ENCODE measurements around the gene EEFSEC. TPM values are rescaled to one million over a fixed set of nuclear protein-coding genes. Genes with fewer than 3 reads are reported as not detected.

The EEFSEC gene
- total and polyA plus RNA-seq, 8 donors = 5.9 to 9.8 (median 7.4) TPM

DNA sequence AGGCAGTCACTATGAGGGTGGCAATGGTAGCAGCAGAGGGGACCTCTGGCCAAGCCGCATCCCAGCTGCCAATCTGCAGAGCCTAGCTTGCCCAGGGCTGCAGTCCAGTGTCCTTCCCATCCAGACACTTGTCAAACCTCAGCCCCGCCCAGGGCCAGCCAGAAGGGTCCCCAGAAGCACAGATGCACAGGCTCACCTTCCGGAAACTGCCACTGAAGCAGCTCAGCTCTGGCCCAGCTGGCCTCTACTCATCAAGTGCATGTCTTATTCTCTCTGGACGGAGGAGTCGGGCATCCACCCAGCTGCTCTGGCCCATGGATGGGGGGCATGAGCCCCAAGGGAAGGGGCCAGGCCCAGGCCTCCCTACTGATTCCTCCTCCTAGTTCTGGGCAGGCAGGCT is 244.2 kb downstream of the EEFSEC start:
- TF ChIP-seq CTCF (IDR thresholded peaks at IDR 0.05) = no peak
- Histone ChIP-seq H3K36me3 (no peaks in the 10 kb centered on the region), H3K4me1 (peaks cover 14 to 22% (median 14%) of the 10 kb centered on the region in 3 donors), H3K27ac (no peak overlapping the region), H3K4me3 (no peak overlapping the region), H3K27me3 (no peaks in the 10 kb centered on the region), H3K9me3 (no peaks in the 10 kb centered on the region)
- intact Hi-C loops (cut with DNase I) = no loop called here
- DNase-seq (no peak), FAIRE-seq (no peak), ATAC-seq (no peak)
- WGBS, 2 donors = 93% methylated on average over 5 of the region's 5 CpGs

GRCh38 chr3:128398586-128398985 is 245.3 kb downstream of the EEFSEC start:
- TF ChIP-seq CTCF (IDR thresholded peaks at IDR 0.05) = no peak
- Histone ChIP-seq H3K27me3 (no peaks in the 10 kb centered on the region), H3K36me3 (no peaks in the 10 kb centered on the region), H3K27ac (no peak overlapping the region), H3K4me3 (no peak overlapping the region), H3K9me3 (no peaks in the 10 kb centered on the region), H3K4me1 (peaks cover 8 to 18% (median 14%) of the 10 kb centered on the region in 3 donors)
- peak in 1 of 6 donors; percentile 51 for DNase-seq
- ATAC-seq = no peak
- intact Hi-C loops (cut with DNase I) = no loop called here
- FAIRE-seq = no peak
- WGBS, 2 donors = 91 to 92% methylated on average over 8 of the region's 8 CpGs

- DNase-seq (peak in 1 of 6 donors; percentile 42), ATAC-seq (no peak), FAIRE-seq (no peak)
- TF ChIP-seq CTCF (IDR thresholded peaks at IDR 0.05) = no peak
- no peak overlapping the region for H3K27ac ChIP-seq
- H3K36me3 ChIP-seq = no peaks in the 10 kb centered on the region
- no peak overlapping the region for H3K4me3 ChIP-seq
- 91 to 93% methylated on average over 24 of the region's 24 CpGs for WGBS, 2 donors
- H3K27me3 ChIP-seq = no peaks in the 10 kb centered on the region
- H3K4me1 ChIP-seq = peaks cover 13 to 17% (median 16%) of the 10 kb centered on the region in 3 donors
- no peaks in the 10 kb centered on the region for H3K9me3 ChIP-seq
- intact Hi-C loops (cut with DNase I) = no loop called here
Observed at GRCh38 chr3:128399221-128399915, 246.1 kb downstream of the EEFSEC start.

DNA sequence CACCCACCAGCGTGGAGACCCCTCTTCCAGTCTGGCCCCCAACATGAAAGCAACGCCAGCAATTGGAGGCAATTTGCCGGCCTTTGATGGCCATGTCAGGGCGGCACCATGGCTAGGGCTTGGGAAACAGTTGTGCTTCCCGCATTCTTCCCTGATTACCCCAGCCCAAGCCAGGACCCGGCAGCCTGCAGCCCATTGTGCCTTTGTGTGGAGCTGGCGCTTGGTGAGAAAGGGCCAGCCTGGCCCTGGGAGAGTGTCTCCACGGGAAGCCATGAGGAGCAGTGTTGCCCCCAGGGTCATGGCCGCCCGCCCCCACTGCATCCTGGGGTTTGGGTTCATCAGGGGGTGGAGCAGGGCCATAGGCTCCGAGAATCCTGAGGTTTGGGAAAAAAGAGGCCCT is 247.4 kb downstream of the EEFSEC start:
- intact Hi-C loops (cut with DNase I) = no loop called here
- Histone ChIP-seq H3K27me3 (no peaks in the 10 kb centered on the region), H3K4me1 (peaks cover 7 to 29% (median 13%) of the 10 kb centered on the region in 3 donors), H3K9me3 (no peaks in the 10 kb centered on the region), H3K36me3 (no peaks in the 10 kb centered on the region), H3K27ac (no peak overlapping the region), H3K4me3 (no peak overlapping the region)
- no peak for FAIRE-seq
- no peak for DNase-seq
- no peak for ATAC-seq
- TF ChIP-seq CTCF (IDR thresholded peaks at IDR 0.05) = no peak
- WGBS, 2 donors = 96 to 97% methylated on average over 11 of the region's 11 CpGs

DNA sequence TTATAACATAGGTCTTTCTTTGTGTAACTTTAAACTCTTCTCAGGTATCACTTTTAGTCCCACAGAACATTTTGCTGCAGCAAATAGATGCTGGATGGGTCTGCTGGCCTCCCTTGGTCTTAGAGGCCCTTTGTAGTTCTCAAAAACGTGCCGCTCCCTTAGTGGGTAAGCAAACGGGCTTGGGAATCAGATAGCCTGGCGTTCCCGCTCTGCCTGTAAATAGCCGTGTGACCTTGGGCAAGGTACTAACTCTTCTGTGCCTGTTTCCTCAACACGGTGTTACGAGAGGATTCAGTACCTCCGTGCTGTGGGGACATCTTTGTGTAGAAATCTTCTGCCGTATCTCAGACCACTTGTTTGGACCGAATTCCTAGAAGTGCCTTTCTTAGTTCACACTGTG is 249.0 kb downstream of the EEFSEC start:
- no peaks in the 10 kb centered on the region for H3K9me3 ChIP-seq
- DNase-seq (peak in 3 of 6 donors; percentile 58 to 79 (median 76)), ATAC-seq (peak; percentile 67 to 83 (median 74)), FAIRE-seq (no peak)
- no peak for TF ChIP-seq CTCF (IDR thresholded peaks at IDR 0.05)
- H3K4me1 ChIP-seq = peaks cover 3 to 32% (median 9%) of the 10 kb centered on the region in 3 donors
- intact Hi-C loops (cut with DNase I) = no loop called here
- H3K4me3 ChIP-seq = no peak overlapping the region
- H3K27ac ChIP-seq = peak overlapping the region in 2 of 4 donors; percentile 9 to 66
- H3K27me3 ChIP-seq = no peaks in the 10 kb centered on the region
- 31 to 43% methylated on average over 11 of the region's 11 CpGs for WGBS, 2 donors
- no peaks in the 10 kb centered on the region for H3K36me3 ChIP-seq

Measured in pancreas (tissue), 10 donors.